KMS-11 (cell line): Measurements from ENCODE around the gene EDN3.

Source experiments
- H2AFZ ChIP-seq: fragments of 200-600 bp; sonication (generic); 2 replicates; pipeline ENCODE4 v1.6.1; 2016; ENCODE audit warnings: antibody characterized with exemption, mixed run types, low read depth
- H3K27ac ChIP-seq: fragments of 200-600 bp; sonication (generic); 2 replicates; pipeline ENCODE4 v1.6.1; 2016; ENCODE audit warnings: mild to moderate bottlenecking, mixed run types
- H3K27me3 ChIP-seq: fragments of 200-600 bp; sonication (generic); 2 replicates; pipeline ENCODE4 v1.6.1; 2017; ENCODE audit warnings: mild to moderate bottlenecking, low read depth, mixed run types, moderate library complexity; ENCODE audit not compliant: insufficient read depth
- H3K36me3 ChIP-seq: fragments of 200-600 bp; sonication (generic); 2 replicates; pipeline ENCODE4 v1.6.1; 2017; ENCODE audit warnings: mild to moderate bottlenecking, mixed run types; ENCODE audit not compliant: insufficient read depth
- H3K4me1 ChIP-seq: fragments of 200-600 bp; sonication (generic); 2 replicates; pipeline ENCODE4 v1.6.1; 2016; ENCODE audit warnings: mild to moderate bottlenecking, low read depth, mixed run types; ENCODE audit not compliant: poor library complexity, severe bottlenecking
- H3K4me2 ChIP-seq: fragments of 200-600 bp; sonication (generic); 2 replicates; pipeline ENCODE4 v1.7.0; 2016; ENCODE audit warnings: mild to moderate bottlenecking, mixed run types
- H3K4me3 ChIP-seq: fragments of 200-600 bp; sonication (generic); IDR thresholded peaks from 2 replicates; pipeline ENCODE4 v1.6.1; 2017; ENCODE audit warnings: low read depth, low read length, mixed read lengths; ENCODE audit not compliant: insufficient read depth
- H3K79me2 ChIP-seq: fragments of 200-600 bp; sonication (generic); 2 replicates; pipeline ENCODE4 v1.6.1; 2016; ENCODE audit warnings: low read depth, mixed run types; ENCODE audit not compliant: insufficient read depth
- H3K9ac ChIP-seq: fragments of 200-600 bp; sonication (generic); 2 replicates; pipeline ENCODE4 v1.6.1; 2016; ENCODE audit warnings: mild to moderate bottlenecking, mixed run types
- H4K20me1 ChIP-seq: fragments of 200-600 bp; sonication (generic); 2 replicates; pipeline ENCODE4 v1.6.1; 2016; ENCODE audit warnings: mild to moderate bottlenecking, mixed run types; ENCODE audit not compliant: insufficient read depth
- CTCF ChIP-seq: fragments of 200-600 bp; sonication (generic); conservative IDR thresholded peaks from 2 replicates; pipeline ENCODE4 v1.6.1; 2017; ENCODE audit warnings: low read depth, mild to moderate bottlenecking, antibody characterized with exemption, low read length, moderate library complexity, mixed read lengths

EDN3 gene

GRCh38 chr20:59300333-59301081 is at the start of gene EDN3:
Gene EDN3, plus strand, starts transcription at chr20:59300611. Its CDS starts 202 bp downstream, at chr20:59300813.
- Histone ChIP-seq H3K79me2 (no peaks in the 10 kb centered on the region), H2AFZ (no peak within 1 kb of the TSS), H3K27ac (no peak within 1 kb of the TSS), H3K4me1 (no peaks in the 10 kb centered on the region), H3K9ac (no peak within 1 kb of the TSS), H4K20me1 (no peaks in the 10 kb centered on the region), H3K36me3 (no peaks in the 10 kb centered on the region), H3K4me3 (no peak within 1 kb of the TSS), H3K27me3 (peaks cover 23% of the 10 kb centered on the region; the same call in 1 of the 2 replicates), H3K4me2 (no peak within 1 kb of the TSS)
- TF ChIP-seq CTCF, result no peak

- H2AFZ ChIP-seq, result no peak overlapping the region
- no peak overlapping the region for H3K4me2 ChIP-seq
- H3K9ac ChIP-seq, result no peak overlapping the region
- no peaks in the 10 kb centered on the region; the same call in 1 of the 2 replicates for H3K27me3 ChIP-seq
- H3K4me3 ChIP-seq, result no peak overlapping the region
- H3K4me1 ChIP-seq, result no peaks in the 10 kb centered on the region
- no peak overlapping the region for H3K27ac ChIP-seq
- no peak for TF ChIP-seq CTCF
- no peaks in the 10 kb centered on the region for H3K79me2 ChIP-seq
- no peaks in the 10 kb centered on the region for H4K20me1 ChIP-seq
- no peaks in the 10 kb centered on the region for H3K36me3 ChIP-seq
Observed at GRCh38 chr20:59253325-59253724, 47.1 kb upstream of the EDN3 start.

GRCh38 chr20:59253779-59254319 is 46.6 kb upstream of the EDN3 start:
- no peak overlapping the region for H3K4me2 ChIP-seq
- no peak overlapping the region for H3K27ac ChIP-seq

GRCh38 chr20:59255256-59255655 is 45.2 kb upstream of the EDN3 start:
- Histone ChIP-seq H3K9ac (no peak overlapping the region), H2AFZ (no peak overlapping the region), H4K20me1 (no peaks in the 10 kb centered on the region), H3K27me3 (no peaks in the 10 kb centered on the region; the same call in 1 of the 2 replicates), H3K79me2 (no peaks in the 10 kb centered on the region), H3K4me3 (no peak overlapping the region), H3K27ac (no peak overlapping the region), H3K36me3 (no peaks in the 10 kb centered on the region), H3K4me2 (no peak overlapping the region), H3K4me1 (no peaks in the 10 kb centered on the region)
- no peak for TF ChIP-seq CTCF

More at GRCh38 chr20:59253779-59254319, 46.6 kb upstream of the EDN3 start:
- no peaks in the 10 kb centered on the region for H4K20me1 ChIP-seq
- H3K36me3 ChIP-seq, result no peaks in the 10 kb centered on the region
- H2AFZ ChIP-seq, result no peak overlapping the region
- no peaks in the 10 kb centered on the region for H3K4me1 ChIP-seq
- no peak overlapping the region for H3K9ac ChIP-seq
- no peaks in the 10 kb centered on the region; the same call in 1 of the 2 replicates for H3K27me3 ChIP-seq
- no peak overlapping the region for H3K4me3 ChIP-seq
- H3K79me2 ChIP-seq, result no peaks in the 10 kb centered on the region
- TF ChIP-seq CTCF, result no peak
